HG02870 (cell line): ENCODE results near the gene KCNJ6.
"Not testable (repeated sequence)": the region's sequence is repeated elsewhere in the genome, so short reads cannot be mapped to it uniquely, and the experiment has no call there.

ENCODE experiments used
- ATAC-seq: cut with Tn5 transposase; IDR thresholded peaks from one replicate; pipeline ENCODE4 v1.9.1; 2021; ENCODE audit warnings: mild to moderate bottlenecking, moderate library complexity; ENCODE audit not compliant: unreplicated experiment

Gene KCNJ6

GRCh38 chr21:37579356-37579755 is 336.9 kb downstream of the KCNJ6 start:
- ATAC-seq, result no peak

- ATAC-seq, result no peak
Measured at GRCh38 chr21:37578471-37579126, 337.7 kb downstream of the KCNJ6 start.

GRCh38 chr21:37576929-37577328 is 339.3 kb downstream of the KCNJ6 start:
- ATAC-seq, result not testable (repeated sequence)

GRCh38 chr21:37575580-37575979 is 340.7 kb downstream of the KCNJ6 start:
- ATAC-seq, result no peak

GRCh38 chr21:37574751-37575150 is 341.5 kb downstream of the KCNJ6 start:
- ATAC-seq, result no peak

- ATAC-seq, result no peak
Measured at GRCh38 chr21:37574316-37574715, 341.9 kb downstream of the KCNJ6 start.

- no peak for ATAC-seq
Measured at GRCh38 chr21:37571442-37571841, 344.8 kb downstream of the KCNJ6 start.

- ATAC-seq, result no peak
Measured at GRCh38 chr21:37568916-37569315, 347.3 kb downstream of the KCNJ6 start.

- ATAC-seq, result no peak
Measured at GRCh38 chr21:37568415-37568814, 347.8 kb downstream of the KCNJ6 start.

- ATAC-seq, result no peak
Measured at GRCh38 chr21:37566790-37567615, 349.3 kb downstream of the KCNJ6 start.

- no peak for ATAC-seq
Measured at GRCh38 chr21:37565530-37566223, 350.6 kb downstream of the KCNJ6 start.

- ATAC-seq, result no peak
Measured at GRCh38 chr21:37564924-37565529, 351.2 kb downstream of the KCNJ6 start.

- ATAC-seq, result peak; percentile 57
Measured at GRCh38 chr21:37564341-37564923, 351.8 kb downstream of the KCNJ6 start.

GRCh38 chr21:37563641-37564340 is 352.5 kb downstream of the KCNJ6 start:
- peak; percentile 87 for ATAC-seq

GRCh38 chr21:37562920-37563640 is 353.2 kb downstream of the KCNJ6 start:
- peak; percentile 13 for ATAC-seq

GRCh38 chr21:37561941-37562919 is 354.0 kb downstream of the KCNJ6 start:
- ATAC-seq, result no peak

- ATAC-seq, result no peak
Measured at GRCh38 chr21:37561506-37561905, 354.8 kb downstream of the KCNJ6 start.

GRCh38 chr21:37560385-37560784 is 355.9 kb downstream of the KCNJ6 start:
- ATAC-seq, result no peak
